HuH-7 (cell line): ENCODE data around the gene CHTF8.

ENCODE experiments used
- DNase-seq: peaks from one replicate; pipeline ENCODE4 v3.0.0; 2011; ENCODE audit warnings: low spot score

CHTF8 gene

GRCh38 chr16:69085032-69085695 lies 47.2 kb downstream of the CHTF8 start:
- no peak for DNase-seq

- no peak for DNase-seq
Measured at GRCh38 chr16:69084289-69084688, 48.1 kb downstream of the CHTF8 start.

GRCh38 chr16:69083306-69083941 lies 49.0 kb downstream of the CHTF8 start:
- peak; percentile 53 for DNase-seq

GRCh38 chr16:69079697-69080096 lies 52.7 kb downstream of the CHTF8 start:
- DNase-seq, result no peak

GRCh38 chr16:69078073-69078472 lies 54.3 kb downstream of the CHTF8 start:
- DNase-seq, result no peak

GRCh38 chr16:69077251-69077650 lies 55.1 kb downstream of the CHTF8 start:
- no peak for DNase-seq

- DNase-seq, result no peak
Measured at GRCh38 chr16:69073181-69073702, 59.1 kb downstream of the CHTF8 start.

- DNase-seq, result no peak
Measured at GRCh38 chr16:69072640-69072974, 59.8 kb downstream of the CHTF8 start.

- DNase-seq, result no peak
Measured at GRCh38 chr16:69071036-69071435, 61.4 kb downstream of the CHTF8 start.

GRCh38 chr16:69069504-69069903 lies 62.9 kb downstream of the CHTF8 start:
- DNase-seq, result no peak
